Panc1 (cell line): ENCODE measurements around the gene USP9X. TPM values are rescaled to one million over a fixed set of nuclear protein-coding genes. Genes with fewer than 3 reads are reported as not detected.

Experiments
- ATAC-seq: fragments of 200-7000 bp; cut with Tn5 transposase; 2 replicates; pipeline ENCODE4 v1.9.1; 2020; ENCODE audit warnings: mild to moderate bottlenecking, moderate library complexity
- BruUV-seq: library from RNA; stranded (reverse); fragments of 400-500 nt; replicated peaks from 2 replicates; lab custom pipeline; 2021; lab: Mats Ljungman, UMichigan
- CTCF ChIA-PET: fragments of 300-600 bp; sonication (Branson Sonifier 250); formaldehyde crosslinking; loops from one replicate; lab custom pipeline; 2022; ENCODE audit warnings: antibody characterized with exemption; lab: Charles Lee
- POLR2A ChIA-PET: fragments of 300-600 bp; sonication (Branson Sonifier 250); formaldehyde crosslinking; loops from one replicate; lab custom pipeline; 2022; ENCODE audit warnings: antibody characterized with exemption; lab: Charles Lee
- DNase-seq: peaks from one replicate; pipeline ENCODE4 v3.0.0-alpha.2; 2010; ENCODE audit warnings: low read depth, low spot score
- H3K27ac ChIP-seq: 2 replicates; pipeline ENCODE4 v1.5.1; 2011; ENCODE audit warnings: mild to moderate bottlenecking, low read length, inconsistent platforms
- H3K27me3 ChIP-seq: fragments of 200-500 bp; sonication (Bioruptor generic); 2 replicates; pipeline ENCODE4 v1.6.0; 2014; ENCODE audit warnings: low read length, inconsistent platforms; ENCODE audit not compliant: control insufficient read depth, insufficient read depth
- H3K36me3 ChIP-seq: fragments of 200-500 bp; sonication (Bioruptor generic); 2 replicates; pipeline ENCODE4 v1.5.1; 2014; ENCODE audit warnings: inconsistent platforms, mild to moderate bottlenecking, low read length, moderate library complexity; ENCODE audit not compliant: control insufficient read depth, insufficient read depth
- H3K4me1 ChIP-seq: 2 replicates; pipeline ENCODE4 v1.5.1; 2011; ENCODE audit warnings: inconsistent platforms, mild to moderate bottlenecking, low read length, moderate library complexity; ENCODE audit not compliant: control insufficient read depth, insufficient read depth
- H3K4me3 ChIP-seq, 2 experiments: 2 replicates each; pipeline ENCODE4 v1.5.1; 2011 to 2012; ENCODE audit warnings: low read depth in 2 of 2, low read length in 2 of 2, mild to moderate bottlenecking in 2 of 2, inconsistent platforms in 1 of 2, moderate library complexity in 1 of 2
- H3K9me3 ChIP-seq: fragments of 200-500 bp; sonication (Bioruptor generic); 2 replicates; pipeline ENCODE4 v1.5.1; 2014; ENCODE audit warnings: low read depth, mild to moderate bottlenecking, inconsistent platforms, low read length, moderate library complexity; ENCODE audit not compliant: control insufficient read depth, insufficient read depth
- CTCF ChIP-seq: fragments of 450-650 bp; IDR thresholded peaks from 2 replicates; pipeline ENCODE4 v1.5.1; 2017; ENCODE audit warnings: mild to moderate bottlenecking
- POLR2AphosphoS5 ChIP-seq: IDR thresholded peaks from 2 replicates; pipeline ENCODE4 v1.6.1; 2012; ENCODE audit warnings: mild to moderate bottlenecking, low read depth, low read length, moderate library complexity
- REST ChIP-seq, 2 experiments: IDR thresholded peaks; 2 replicates each; pipeline ENCODE4 v1.6.1; 2011 to 2012; ENCODE audit warnings: low read depth in 2 of 2, control low read depth in 1 of 2, low read length in 1 of 2, mild to moderate bottlenecking in 1 of 2, moderate library complexity in 1 of 2; ENCODE audit not compliant: insufficient read depth in 1 of 2
- SIN3A ChIP-seq: IDR thresholded peaks from 2 replicates; pipeline ENCODE4 v1.6.1; 2012; ENCODE audit warnings: low read depth, mild to moderate bottlenecking, low read length, moderate library complexity, borderline replicate concordance; ENCODE audit not compliant: insufficient read depth
- TCF7L2 ChIP-seq: IDR thresholded peaks from 2 replicates; pipeline ENCODE4 v1.6.1; 2011; ENCODE audit warnings: mild to moderate bottlenecking, low read depth, low read length, inconsistent platforms
- in situ Hi-C: cut with HindIII; loops from 2 replicates; pipeline ENCODE4 v1.10.0; 2016; ENCODE audit warnings: low sequenced_read_pairs, low pct_unique_long_range_greater_than_20kb
- intact Hi-C: fragments of 100-400 bp; cut with micrococcal nuclease; formaldehyde crosslinking; loops from one replicate; pipeline ENCODE4 v1.10.0; 2022; ENCODE audit not compliant: unreplicated experiment
- total RNA-seq: library from RNA; stranded (reverse); gene quantifications from one replicate; pipeline ENCODE4 v1.2.1, GENCODE V29; 2021; ENCODE audit not compliant: unreplicated experiment

Gene USP9X
- total RNA-seq, 1 experiment from 2014 or later: 44.4 TPM

GRCh38 chrX:41189156-41189555, 103.9 kb downstream of the USP9X start:
- intact Hi-C loops (no loop called here), in situ Hi-C loops (no loop called here)
- no peak for DNase-seq
- no peak for ATAC-seq
- ChIA-PET POLR2A (no interaction called here), CTCF (no interaction called here)
- TF ChIP-seq REST (IDR thresholded peaks at IDR 0.05; ENCODE audit: insufficient read depth in 1 of 2, low read depth in 2 of 2, low read length in 1 of 2): no peak
- TF ChIP-seq TCF7L2: no peak
- TF ChIP-seq SIN3A: no peak
- TF ChIP-seq POLR2AphosphoS5: no peak
- no peak for TF ChIP-seq CTCF
- no TSS peak for BruUV-seq
- Histone ChIP-seq H3K27me3 (no peaks in the 10 kb centered on the region), H3K9me3 (no peaks in the 10 kb centered on the region), H3K4me1 (no peaks in the 10 kb centered on the region), H3K36me3 (no peaks in the 10 kb centered on the region), H3K4me3 (no peak overlapping the region), H3K27ac (no peak overlapping the region)

GRCh38 chrX:41192880-41193279, 107.6 kb downstream of the USP9X start:
- TF ChIP-seq TCF7L2 (no peak), POLR2AphosphoS5 (no peak), CTCF (no peak), REST (IDR thresholded peaks at IDR 0.05; ENCODE audit: insufficient read depth in 1 of 2, low read depth in 2 of 2, low read length in 1 of 2) (no peak), SIN3A (no peak)
- Histone ChIP-seq H3K27ac (no peak overlapping the region), H3K27me3 (no peaks in the 10 kb centered on the region), H3K4me1 (no peaks in the 10 kb centered on the region), H3K36me3 (peaks cover 2% of the 10 kb centered on the region; the same call in 1 of the 2 replicates), H3K9me3 (no peaks in the 10 kb centered on the region), H3K4me3 (no peak overlapping the region)
- DNase-seq: no peak
- in situ Hi-C loops: no loop called here
- no TSS peak for BruUV-seq
- ChIA-PET POLR2A (no interaction called here), CTCF (no interaction called here)
- intact Hi-C loops: no loop called here
- ATAC-seq: no peak
